GM18951 (cell line): Measurements from ENCODE around the gene CORIN.
"Not testable (repeated sequence)": the region's sequence is repeated elsewhere in the genome, so short reads cannot be mapped to it uniquely, and the experiment has no call there.

Experiments
- POLR2A ChIP-seq: IDR thresholded peaks from 4 replicates; pipeline ENCODE4 v1.6.1; 2011; ENCODE audit warnings: mild to moderate bottlenecking; ENCODE audit not compliant: insufficient read length, insufficient read depth; ENCODE audit errors: extremely low read depth
- in situ Hi-C: fragments of 300-500 bp; cut with MboI; formaldehyde crosslinking; loops from one replicate; pipeline ENCODE4 v1.12.0; 2022; ENCODE audit warnings: low sequenced_read_pairs, mixed read lengths, inconsistent platforms; ENCODE audit not compliant: unreplicated experiment

CORIN gene

DNA sequence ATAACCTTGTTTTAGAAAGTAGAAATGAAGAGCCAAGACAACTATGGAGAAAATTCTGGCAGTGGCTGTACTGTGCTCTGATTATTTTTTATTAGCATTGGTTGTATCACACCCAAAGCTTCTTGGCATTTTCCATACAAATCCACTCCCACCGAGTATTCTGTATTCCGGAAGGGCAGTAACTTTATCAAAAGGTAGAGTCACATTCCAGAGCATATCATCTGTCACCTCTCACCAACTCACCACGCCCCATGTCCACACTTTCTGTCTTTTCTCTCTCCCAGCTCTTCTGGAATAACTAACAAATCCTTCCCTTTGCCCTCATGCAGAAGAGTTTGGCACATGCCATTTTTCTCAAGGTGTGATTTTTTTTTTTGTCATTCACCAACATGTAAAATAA, 52.7 kb downstream of the CORIN start:
- in situ Hi-C loops, result no loop called here
- TF ChIP-seq POLR2A, result no peak

DNA sequence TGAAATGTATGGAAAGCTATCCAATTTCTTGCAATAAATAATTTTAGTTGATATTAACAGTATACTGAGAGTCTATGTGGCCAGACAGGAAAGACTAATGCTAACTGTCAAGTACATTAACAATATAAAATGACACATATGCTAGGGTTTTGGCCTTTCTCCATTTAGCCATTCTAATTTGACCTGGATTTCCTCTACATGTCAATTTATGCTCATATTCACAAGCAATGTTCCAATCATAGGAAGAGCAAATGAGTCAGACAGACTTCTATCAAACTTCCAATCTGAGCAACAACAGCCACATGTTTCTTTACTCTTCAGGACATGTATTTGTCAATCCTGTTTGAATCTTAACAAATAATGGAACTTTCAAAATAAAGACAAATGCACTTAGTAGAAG, 53.6 kb downstream of the CORIN start:
- in situ Hi-C loops, result no loop called here
- TF ChIP-seq POLR2A, result no peak

DNA sequence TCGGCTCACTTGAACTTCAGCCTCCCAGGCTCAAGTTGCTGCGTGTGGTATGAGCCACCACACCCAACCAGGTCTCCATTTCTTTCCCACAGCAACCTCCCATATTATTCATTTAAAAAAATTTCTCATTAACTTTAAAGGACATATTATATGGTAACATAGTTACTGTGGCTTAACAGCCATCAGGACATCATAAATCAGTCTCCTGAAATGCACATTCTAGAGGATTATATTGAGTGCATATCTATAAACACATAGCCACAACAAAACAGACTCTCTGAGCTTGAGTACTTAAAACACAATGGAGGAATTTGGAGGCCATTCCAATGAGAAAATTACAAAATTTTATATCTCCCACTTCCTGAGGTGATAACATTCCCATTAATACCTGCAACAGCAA, 61.5 kb downstream of the CORIN start:
- TF ChIP-seq POLR2A, result no peak
- in situ Hi-C loops, result no loop called here

DNA sequence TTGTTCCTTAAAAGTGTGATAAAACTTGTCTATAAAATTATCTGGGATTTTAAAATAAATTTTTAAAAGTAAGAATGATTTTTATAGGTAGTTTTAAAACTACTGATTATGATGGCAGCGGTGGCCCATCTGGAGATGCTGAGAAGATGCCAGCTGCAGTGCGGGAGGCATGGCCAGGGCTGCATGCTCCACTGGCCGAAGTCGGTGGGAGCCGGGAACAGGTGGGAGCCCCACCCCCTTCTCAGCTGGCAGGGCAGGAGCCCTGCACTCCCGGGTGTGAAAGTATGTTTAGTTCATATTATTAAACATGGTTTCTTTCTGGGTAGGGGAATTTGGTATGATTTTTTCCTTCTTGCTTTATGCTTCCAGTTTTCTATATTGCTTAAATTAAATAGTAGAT, 63.8 kb downstream of the CORIN start:
- TF ChIP-seq POLR2A, result no peak
- in situ Hi-C loops, result no loop called here

DNA sequence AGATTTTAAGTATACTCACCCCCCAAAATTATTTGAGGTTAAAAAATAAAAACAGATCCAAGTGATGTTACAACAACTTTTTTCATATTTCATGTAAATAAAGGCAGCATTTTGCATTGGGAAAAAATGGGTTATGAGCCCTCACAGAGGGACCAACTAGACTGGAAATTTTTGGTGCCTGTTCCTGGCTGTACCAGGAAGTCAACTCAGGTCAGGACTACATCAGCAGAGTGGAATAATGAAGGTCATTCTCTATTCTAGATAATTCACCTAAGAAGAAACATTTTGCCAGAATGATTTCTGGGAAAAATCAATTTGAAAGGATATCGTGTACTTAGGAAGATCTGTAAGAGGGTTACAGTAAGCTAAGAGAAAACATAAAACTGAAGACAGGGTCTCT, 66.8 kb downstream of the CORIN start:
- in situ Hi-C loops, result no loop called here
- no peak for TF ChIP-seq POLR2A

DNA sequence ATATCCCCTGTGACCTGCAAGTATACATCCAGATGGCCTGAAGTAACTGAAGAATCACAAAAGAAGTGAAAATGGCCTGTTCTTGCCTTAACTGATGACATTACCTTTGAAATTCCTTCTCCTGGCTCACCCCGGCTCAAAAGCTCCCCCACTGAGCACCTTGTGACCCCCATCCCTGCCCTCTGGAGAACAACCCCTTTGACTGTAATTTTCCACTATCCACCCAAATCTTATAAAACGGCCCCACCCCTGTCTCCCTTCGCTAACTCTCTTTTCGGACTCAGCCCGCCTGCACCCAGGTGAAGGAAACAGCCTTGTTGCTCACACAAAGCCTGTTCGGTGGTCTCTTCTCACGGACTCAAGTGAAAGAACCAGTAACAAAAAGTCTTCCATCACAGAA, 69.9 kb downstream of the CORIN start:
- in situ Hi-C loops, result not testable (repeated sequence)

DNA sequence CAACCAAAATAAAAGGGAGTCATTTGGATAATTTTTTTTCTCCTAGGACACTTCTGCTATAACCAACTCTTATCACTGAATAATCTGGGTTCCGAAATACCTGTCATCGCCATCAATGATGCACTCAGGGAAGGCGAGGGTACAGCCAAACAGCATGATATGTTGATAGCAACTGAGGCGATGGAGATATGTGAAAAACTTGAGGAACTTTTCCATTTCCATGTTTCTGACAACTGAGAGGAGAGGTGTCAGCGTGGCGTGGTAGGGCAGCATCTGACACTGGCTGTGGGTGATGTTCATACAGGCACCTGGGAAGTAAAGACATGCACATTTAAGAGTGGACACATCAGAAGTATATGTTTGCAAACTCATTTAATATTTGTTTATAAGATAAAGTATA, 74.6 kb downstream of the CORIN start:
- no peak for TF ChIP-seq POLR2A
- in situ Hi-C loops, result no loop called here

DNA sequence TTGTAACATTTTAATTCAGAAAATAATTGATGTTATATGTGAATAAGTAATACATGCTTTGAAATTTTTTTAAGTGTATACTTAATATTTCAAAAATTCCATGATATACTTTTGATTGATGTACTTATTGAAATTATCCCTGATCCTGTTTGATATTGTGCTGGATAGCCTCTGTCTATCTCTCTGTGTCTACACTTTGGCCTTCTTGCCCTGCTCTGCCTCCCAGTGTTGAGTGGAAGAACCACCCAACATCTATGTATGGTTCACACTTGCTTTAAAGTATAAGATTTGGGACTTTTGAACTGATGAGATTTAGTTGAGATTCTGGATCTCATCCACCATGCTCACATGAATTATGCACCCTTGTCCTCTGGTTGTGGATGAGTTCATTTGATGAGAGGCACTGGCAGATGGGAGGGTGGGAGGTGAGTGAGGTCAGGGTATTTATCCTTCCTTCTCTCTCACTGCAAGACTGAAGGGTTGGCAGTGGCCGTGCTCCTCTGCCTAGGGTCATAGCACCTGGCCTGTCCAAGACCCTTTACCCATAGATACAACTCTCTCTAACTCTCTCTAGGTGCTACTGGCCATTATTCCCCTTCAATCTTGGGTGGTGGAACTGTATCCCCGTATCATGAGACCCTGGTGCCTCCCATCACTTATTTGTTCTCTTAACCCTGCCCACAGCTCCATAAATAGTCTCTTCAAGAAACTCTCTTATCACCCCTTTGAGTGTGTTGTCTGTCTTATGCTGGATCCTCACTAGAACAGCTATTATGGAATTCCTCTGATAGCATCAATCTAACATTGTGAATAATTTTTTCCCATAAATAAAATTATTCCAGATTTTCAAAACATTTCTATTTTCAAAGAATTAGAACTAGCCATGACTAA, 75.2 kb downstream of the CORIN start:
- no peak for TF ChIP-seq POLR2A
- in situ Hi-C loops, result no loop called here

DNA sequence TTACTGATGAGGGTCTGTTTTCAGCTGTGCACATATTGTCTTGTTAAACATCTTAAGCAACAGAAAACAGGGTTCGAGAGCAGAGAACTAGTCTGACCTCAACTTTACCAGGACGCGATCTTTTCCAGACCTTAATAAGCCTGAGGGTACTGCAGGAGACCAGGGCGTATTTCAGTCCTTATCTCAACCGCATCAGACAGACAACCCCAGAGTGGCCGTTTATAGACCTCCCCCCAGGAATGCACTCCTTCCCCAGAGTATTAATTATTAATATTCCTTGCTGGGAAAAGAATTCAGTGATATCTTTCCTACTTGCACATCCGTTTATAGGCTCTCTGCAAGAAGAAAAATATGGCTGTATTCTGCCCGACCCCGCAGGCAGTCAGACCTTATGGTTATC, 84.6 kb downstream of the CORIN start:
- in situ Hi-C loops, result not testable (repeated sequence)

DNA sequence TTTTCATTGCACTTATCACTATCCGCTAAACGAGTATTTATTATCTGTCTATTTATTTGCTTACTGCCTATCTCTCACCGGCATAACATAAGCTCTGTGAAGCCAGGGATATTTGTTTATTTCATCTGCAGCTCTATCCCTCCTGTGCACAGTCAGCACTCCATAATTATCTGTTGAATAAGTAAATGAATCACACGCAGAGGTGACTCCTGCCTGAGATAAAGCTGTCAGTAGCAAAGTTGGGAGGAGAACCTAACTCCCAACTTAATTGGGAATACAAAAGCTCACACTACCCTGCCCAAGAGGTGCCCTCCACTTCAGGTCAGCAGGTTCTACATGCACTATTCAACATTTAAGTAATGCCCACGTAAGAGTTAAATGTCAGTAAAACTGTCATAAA, 85.7 kb downstream of the CORIN start:
- in situ Hi-C loops, result no loop called here

DNA sequence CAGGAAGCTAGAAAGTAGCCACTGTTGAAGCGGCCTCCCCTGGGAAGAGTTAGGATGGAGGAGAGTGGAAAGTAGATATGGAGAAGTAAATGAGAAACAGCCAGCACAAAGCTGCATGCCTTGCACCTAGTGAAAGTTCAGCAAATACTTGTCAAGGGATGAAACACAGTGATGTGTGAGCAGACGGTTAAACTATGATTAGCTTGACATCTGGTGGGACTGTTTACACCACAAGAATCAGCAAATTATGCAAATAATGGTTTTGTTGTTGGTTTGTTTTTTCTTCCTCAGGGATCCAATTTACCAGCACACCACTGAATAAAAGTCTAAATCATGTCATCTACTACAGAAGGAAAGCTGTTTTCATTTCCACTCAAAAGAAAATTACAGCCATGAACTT, 87.1 kb downstream of the CORIN start:
- in situ Hi-C loops, result no loop called here

More for the DNA sequence above, 85.7 kb downstream of the CORIN start:
- TF ChIP-seq POLR2A, result no peak

DNA sequence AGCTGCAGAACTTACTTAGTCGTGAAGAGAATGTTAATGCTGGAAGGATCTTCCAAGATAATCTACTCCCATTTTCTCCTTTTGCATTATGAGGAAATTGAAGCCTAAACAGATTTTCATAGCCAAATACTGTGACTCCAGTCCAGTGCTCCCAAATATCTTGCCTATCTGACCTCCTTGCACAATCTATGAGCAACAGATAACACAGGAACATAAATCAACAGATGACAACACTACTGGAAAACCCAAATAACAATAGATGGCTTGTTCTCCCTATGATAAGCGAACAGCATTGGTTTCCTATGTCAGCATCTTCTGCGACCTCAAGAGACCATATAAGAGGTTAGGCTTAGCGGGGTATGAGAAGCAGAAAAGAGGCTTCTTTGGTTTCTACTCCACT, 88.0 kb downstream of the CORIN start:
- in situ Hi-C loops, result no loop called here
- TF ChIP-seq POLR2A, result no peak

More for the DNA sequence above, 87.1 kb downstream of the CORIN start:
- TF ChIP-seq POLR2A, result no peak

DNA sequence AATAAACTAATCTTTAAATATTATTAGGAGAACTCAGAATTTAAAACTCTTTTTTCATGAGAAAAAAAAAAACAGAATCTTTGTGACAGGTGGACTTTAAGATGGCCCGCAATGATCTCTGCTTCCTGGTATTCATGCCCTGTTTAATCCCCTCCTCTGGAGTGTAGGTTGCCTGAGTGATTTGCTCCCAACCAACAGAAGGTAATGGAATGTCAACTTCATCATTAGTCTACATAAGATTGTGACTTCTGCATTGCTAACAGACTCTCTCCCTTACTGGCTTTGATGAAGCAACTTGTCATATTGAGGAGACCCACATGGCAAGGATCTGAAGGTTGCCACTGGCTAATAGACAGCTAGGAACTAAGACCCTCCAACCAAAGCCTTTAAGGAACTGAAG, 88.8 kb downstream of the CORIN start:
- TF ChIP-seq POLR2A, result no peak

DNA sequence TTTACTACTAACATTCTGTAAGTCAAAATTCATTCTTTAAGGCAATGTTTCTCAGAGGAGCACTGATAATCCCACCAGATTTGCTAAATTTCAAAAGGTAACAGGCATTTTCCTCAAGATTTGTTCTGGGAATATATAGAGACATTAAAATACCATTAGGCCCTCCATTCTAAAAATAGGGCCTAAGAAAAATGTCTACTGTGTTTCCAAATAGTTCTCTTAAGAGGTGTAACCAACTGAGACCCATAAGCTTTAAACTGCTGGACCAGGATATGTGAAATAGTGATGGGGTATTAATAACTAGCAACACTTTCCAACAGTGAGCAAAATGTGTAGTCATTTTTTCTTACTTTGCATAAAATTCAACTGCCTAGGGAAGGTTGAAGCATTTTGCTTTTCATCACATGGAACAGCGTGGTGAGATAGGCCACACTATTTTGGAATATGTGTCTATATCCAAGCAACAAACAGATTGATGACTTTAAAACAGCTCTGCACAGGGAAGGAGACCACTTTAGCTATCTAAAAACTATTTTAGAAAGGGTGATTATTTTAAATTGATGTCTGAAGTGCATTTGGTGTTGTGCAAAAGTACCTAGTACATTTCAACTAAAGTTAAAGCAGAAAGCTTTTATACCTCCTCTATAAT, 89.9 kb downstream of the CORIN start:
- in situ Hi-C loops, result no loop called here

More for the DNA sequence above, 88.8 kb downstream of the CORIN start:
- in situ Hi-C loops, result no loop called here

DNA sequence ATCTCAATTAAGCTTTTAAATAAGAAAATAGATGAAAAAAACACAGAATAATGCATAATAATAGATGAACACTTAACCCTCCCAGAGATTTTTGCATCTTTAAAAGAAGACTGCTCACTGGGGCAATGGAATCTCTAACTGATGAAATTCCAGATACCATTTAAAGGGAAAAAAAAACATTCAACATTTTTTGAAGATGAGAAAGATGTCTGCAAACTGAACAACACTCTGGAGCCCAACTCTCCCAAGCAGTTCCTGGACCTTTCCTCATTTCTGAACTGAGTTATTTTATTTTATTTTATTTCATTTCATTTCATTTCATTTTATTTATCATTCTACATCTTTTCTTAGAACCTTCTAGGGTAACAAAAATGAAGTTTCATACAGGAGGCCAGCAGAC, 90.7 kb downstream of the CORIN start:
- in situ Hi-C loops, result no loop called here
- no peak for TF ChIP-seq POLR2A

More for the DNA sequence above, 89.9 kb downstream of the CORIN start:
- TF ChIP-seq POLR2A, result no peak

DNA sequence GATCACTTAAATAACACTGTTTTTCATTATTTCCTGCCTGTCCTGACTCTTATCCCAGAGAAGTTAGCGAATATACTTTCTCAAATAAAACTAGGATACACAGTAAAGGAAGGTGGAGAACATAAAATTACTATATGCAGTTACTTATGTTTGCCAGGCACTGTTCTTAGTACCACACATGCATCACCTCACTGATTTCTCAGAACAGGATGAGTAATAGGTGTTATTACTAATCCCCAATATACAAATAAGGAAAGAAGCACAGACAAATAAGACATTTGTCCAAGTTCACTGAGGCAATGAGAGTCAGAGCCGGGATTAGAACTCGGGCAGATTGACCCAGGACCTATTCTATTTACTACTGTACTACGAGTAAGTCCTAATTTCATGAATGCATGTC, 91.7 kb downstream of the CORIN start:
- in situ Hi-C loops, result no loop called here
- TF ChIP-seq POLR2A, result no peak
